ENCODE measurements around the gene NLRP3.

GRCh38 chr1:247419336-247419735, 3.4 kb downstream of the NLRP3 start:
- no peak for TF ChIP-seq POLR2A (IDR thresholded peaks at IDR 0.05)
- no peak for TF ChIP-seq CTCF (IDR thresholded peaks at IDR 0.05)
- TF ChIP-seq POLR2AphosphoS5 (IDR thresholded peaks at IDR 0.05) = no peak
- no peak for TF ChIP-seq EP300 (IDR thresholded peaks at IDR 0.05)

Measured in upper lobe of left lung (tissue), 4 donors.